GM21515 (cell line): ENCODE measurements around the gene PDE5A.

ENCODE experiments used
- ATAC-seq: cut with Tn5 transposase; IDR thresholded peaks from one replicate; pipeline ENCODE4 v1.9.1; 2021; ENCODE audit not compliant: unreplicated experiment

The PDE5A gene

DNA sequence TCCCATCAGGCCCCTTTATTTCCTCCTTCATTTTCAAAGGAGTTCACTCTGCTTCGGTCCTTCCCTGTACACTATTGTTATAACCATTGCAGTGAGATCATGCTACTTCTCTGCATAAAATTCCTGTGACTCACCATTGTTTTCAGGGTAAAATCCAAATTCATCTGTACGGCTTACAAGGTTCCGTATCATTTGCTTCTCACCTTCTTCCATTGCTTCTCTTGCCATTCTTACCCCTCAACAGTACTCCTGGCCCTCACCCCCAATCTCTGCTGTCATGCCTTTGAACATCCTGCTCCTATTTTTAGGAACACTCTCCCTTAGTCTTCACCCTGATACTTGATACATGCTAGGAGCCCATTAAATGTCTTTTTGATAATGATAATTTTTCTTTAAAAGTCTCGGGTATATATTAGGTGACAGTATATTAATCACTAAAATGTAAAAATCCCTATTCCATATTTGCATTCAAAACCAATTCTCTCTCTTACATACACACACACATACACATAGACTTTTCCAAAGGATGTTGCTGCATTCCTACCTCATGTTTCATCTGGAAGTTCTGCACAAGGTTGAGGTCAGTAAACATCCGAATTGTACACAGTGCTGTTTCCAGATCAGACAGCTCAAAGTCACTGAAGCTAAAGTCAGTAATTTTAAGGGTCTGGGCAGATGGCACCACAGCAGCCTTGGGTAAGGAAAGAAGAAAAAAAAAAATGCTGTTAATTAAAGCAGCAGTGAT lies 103.4 kb downstream of the PDE5A start:
- no peak for ATAC-seq

DNA sequence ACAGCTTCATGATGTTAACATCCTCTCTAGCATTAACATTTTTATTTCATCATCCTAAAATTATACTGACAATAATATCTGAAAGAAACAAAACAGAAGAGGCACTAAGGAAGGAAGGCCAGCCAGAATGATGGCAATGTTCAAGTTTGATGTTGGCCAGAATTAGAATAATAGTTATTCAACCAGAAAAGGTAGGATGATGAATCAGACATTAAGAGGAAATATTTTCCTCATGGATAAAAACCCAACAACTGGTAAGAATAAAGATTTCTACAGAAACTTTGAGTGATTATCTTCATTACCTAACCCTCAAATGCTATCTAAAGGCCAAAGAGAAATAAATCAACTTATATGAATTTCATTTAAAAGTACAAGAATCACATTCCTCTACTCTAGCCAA lies 105.2 kb downstream of the PDE5A start:
- ATAC-seq, result no peak

DNA sequence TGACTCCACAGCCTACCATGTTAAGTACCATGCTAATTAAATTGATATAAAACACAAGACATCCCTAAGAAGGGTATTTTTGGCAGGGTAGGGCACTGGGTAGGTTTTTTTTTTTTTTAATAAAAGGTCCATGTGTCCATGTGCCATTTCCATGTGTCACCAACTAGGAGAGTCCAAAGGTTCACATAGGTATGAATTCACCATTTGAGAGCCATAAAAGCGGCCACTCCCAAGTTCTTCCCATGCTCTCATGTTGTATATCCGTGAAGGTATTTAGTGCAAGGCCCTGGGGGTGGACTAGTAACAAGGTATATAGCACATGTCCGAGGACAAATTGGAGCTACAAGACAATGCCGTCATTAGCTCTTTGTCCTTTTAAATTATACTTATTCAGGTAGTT lies 107.3 kb downstream of the PDE5A start:
- ATAC-seq, result no peak

DNA sequence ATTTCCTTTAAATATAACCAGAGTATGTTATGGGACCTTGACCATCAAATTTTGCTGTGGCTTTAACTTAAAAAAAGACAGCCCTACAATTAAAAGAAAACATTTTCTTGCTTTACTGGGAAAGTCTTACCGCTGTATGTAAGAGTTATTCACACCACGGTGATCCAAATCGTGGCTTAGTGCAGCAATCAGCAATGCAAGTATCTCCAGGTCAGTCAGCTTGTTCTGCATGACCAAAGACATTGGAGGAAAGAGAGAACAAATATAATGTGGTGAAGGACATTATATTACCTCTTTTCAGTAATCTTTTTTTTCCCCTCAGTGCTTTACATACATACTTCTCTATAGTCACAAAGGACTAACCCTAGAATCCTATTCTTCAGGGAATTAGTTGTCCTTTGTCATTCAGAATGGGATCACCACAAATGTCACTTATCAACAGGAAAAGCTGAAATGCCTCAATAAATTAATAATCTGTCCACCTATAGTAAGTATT lies 109.6 kb downstream of the PDE5A start:
- ATAC-seq, result no peak

DNA sequence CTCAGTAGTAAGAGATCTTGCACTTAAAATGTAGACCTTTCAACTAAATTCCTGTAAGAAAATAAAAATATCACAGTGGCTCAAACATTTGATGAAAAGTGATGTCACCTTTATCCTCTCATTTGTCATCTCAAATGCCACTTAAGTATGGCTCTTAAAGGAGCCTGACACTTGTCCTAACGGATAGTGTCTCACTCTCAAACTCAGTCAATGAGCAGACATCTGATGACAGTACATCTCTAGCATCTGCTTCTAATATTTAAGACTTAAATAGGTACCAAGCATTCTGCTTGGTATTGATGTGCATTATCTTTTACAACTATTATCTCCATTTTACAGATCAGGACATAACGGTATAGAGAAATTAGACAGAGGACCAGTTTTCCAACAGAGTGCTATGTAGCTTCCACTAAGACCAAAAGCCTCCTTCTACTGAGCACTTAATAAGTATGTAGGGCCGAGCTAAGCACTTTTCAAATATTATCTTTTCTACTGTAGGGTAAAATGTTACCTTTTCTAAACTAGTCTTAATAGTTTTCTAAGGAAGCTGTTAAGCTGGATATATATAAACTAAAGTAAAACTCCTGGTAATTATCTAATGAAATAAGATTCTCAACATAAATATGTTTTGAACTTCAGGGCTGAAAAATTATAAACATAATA lies 110.2 kb downstream of the PDE5A start:
- ATAC-seq, result no peak

DNA sequence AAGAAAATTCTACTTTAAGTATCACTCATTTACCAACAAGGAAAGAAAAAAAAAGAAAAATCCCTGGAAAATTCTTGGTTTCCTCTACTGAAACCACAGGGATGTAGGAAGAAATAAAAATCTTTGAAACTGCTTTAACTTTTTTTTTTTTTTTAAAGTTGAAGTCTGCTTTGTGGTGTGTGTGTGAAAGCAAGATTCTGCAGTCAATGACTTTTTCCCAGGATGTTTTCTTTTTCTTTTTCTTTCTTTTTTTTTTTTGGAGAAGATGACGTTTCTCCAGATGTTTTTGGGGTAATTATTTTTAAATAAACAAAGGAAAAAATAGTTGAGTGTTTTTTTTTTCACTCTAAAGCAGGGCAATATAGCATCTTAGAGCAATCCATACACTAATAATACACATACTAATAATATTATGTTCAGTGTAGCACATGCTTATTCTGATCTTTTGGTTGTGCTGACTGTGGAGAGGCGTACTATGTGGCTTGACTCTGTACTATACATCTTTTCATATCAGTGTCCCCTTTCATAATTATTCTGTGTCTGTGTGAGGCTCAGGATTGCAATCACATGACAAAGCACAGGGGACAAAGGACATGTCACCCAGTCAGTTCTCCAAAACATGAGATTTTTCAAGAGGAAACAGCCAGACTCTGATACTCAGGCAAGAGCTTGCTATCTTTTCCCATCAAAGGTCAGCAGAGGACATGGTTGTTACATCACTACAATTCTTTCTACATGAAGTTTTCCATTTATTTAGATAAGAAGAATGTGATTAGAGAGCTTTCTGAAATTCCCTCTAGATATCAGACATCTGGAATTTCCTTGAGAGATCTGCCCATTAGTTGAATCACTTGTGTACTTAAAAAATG lies 111.0 kb downstream of the PDE5A start:
- no peak for ATAC-seq

DNA sequence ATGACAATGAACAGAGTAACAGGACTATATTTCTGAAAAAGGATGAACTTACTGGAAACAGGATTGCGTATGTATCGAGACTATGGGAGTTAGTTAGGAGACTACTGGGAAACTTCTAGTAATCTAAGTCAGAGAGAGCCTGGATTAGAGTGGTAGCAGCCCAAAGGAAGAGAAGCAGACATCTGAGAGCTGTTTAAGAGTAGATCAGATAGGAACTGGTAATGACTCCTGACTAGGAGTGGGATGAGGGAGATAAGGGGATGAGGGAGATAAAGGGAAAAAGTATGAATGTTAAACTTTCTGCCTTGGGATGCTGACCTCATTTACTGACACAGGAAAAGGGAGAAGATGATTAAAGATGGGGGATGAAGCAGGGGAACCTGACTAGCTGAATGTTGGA lies 116.2 kb downstream of the PDE5A start:
- ATAC-seq, result no peak

DNA sequence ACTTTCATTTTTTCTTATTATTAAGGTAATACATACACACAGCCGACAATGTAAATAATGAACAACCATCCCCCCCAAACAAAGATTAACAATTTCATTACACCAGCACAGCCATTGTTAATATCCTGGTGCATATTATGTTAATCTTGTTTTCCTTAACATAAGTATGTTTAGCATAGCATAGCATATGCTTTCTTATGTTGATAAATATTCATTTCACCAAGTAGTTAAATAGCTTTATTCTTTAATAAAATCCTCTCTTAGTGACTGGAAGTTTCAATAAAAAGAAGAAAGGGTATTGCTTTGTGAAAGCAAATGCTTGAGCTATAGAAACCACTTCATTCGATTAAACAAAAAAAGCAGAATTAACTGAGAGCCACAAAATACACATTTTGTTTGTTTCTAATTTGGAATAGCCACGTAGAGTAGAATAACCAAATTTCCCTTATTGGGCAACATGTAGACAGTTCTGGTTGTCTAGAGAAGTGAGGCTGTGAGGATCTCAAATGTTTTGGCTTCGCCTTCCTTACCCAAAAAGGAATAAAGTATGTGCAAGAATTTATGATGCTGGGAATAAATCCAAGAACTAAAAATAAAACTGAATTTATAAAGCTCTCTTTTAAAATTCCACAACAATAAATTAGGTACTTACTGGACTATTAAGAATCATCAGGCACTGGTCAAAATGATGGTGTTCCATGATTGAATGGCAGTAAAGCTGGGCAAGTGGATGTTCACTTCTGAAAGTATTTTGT lies 118.0 kb downstream of the PDE5A start:
- ATAC-seq, result no peak

DNA sequence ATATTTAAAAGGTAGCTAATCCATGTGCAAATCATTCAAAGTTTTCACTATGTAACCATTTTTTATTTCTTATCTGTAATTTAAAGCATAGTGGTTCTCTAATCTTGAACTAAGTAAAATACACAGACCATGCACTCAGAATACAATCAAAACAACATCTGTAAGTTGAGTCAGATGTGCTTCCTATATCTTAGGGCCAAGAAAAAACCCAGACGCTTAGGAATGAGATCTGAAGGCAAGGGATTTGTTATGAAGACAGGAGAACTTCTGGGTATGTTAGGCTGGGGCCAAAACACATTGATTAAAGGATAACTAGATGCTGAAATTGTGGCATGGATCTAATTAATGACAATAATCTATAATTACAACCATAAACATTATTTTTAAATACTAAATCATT lies 120.3 kb downstream of the PDE5A start:
- no peak for ATAC-seq

DNA sequence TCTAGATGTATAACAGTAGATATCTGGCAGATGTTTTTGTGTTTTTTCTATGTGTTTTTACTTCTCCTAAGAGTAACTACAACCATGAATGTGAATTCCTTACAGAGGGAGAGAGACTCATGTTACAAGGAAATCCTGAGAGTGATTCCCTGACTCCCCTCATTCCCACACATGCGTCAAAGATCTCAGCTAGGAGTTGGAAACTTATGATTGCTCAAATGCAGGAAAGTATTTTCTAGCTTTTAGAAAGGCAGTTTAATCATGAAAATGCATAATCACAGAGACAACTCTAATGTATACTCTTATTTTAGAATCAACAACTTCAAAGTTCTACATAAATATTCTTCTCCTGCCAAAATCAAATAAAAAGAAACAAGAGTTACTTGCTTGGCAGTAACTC lies 121.8 kb downstream of the PDE5A start:
- no peak for ATAC-seq

DNA sequence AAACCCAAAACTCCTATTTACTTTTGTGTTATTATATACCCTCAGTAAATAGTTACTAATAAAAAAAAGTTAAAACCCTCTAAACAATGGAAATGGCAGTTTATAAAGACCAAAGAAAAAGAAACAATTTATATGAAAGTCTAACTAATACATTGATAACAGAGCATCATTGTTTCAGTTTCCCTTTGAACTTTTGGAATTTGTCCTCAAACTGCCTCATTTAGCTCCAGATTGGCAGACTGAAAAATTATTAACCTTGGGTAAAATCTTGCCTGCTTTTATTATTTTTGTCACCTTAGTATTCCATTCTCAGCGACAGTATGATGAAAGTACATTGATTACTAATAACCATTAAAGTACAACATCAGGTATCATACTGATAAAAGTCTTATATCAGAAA lies 124.0 kb downstream of the PDE5A start:
- no peak for ATAC-seq

DNA sequence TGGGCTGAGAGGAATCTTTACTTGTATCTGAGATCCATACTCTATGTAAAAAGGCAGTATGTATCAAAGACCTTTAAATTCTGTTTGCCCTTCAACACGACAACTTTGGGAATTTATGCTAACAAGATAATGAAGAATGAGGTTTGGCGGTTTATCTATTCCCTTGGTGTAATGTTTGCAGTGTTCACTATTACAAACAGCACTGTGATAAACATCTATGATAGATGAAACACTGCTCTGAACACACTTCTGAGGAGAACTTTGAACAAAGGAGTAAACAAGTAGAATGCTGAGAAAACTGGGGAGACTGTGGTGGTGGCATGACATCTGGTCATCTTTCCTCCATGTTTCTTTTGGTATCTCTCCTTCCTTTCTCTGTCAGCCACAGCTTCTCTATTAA lies 126.9 kb downstream of the PDE5A start:
- ATAC-seq, result no peak

DNA sequence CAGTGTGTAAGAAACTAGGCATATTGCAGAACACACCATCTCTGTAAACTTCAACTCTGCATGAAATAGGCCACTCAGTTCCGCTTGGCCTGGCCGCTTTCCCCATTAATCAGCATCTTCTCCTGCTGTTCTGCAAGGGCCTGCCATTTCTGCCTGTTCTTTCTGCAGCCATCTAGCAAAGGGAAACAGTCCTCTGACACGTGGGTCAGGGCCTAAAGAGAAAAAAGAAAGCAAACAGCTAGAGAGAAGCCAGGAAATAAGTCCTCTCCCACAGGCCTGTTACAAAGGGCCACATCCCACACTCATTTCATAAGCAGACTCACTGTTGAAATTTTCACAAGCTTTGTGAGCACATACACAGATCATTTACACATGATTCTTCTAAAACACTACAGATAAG lies 130.1 kb downstream of the PDE5A start:
- ATAC-seq, result no peak

DNA sequence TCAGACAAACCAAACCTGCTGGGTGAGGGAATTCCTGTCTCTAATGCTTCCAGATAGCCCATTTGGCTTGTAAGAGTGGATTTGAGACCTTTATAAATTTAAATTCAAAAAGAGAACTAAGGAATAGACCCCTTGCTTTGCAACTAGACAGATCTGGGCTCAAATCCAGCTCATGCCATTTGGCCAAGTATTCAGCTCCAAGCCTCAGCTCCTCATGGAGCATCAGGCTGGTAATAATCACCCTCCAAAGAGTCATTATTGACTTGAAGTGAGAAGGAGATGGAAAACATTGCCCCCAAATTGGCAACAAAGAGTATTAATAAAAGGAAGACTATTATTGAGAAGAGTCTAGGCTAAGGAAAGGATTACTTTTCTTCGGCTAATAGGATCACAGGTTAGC lies 134.7 kb downstream of the PDE5A start:
- no peak for ATAC-seq

DNA sequence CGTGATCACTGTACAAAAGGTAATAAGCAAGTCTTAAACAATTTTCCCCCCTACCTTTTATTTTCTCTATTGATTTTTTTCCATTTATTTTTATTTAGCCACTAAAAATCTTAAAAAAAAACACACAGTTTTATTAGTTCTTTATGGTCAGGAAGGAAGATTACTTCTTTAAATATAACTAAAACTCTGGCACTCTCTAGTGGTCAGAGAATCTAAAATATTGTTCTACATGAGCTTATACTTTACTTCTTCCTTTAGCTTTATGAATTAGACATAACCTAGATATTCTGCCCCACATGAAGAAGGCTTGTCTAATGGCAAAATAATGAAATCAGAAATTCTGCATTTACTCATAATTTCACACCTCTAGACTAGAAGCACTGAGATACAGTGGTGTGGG lies 135.2 kb downstream of the PDE5A start:
- no peak for ATAC-seq

DNA sequence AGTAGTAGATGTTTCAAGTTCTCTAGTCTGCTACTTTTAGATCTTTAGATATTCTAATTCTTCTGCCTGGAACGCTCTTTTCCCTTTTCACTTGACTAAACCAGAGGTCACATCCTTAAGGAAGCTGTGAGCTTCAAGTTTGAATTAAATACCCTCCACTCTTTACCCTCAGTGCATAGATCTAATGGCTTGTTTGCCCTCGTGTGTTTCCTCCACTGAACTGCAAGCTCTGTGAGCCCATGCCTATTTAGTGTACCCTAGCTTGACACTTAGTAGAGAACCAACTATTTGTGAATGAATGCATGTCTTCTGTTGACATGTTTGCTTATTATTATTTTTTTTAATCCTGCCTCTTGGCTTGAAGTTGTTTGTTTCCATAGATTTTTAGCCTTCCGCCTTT lies 138.3 kb downstream of the PDE5A start:
- ATAC-seq, result no peak

DNA sequence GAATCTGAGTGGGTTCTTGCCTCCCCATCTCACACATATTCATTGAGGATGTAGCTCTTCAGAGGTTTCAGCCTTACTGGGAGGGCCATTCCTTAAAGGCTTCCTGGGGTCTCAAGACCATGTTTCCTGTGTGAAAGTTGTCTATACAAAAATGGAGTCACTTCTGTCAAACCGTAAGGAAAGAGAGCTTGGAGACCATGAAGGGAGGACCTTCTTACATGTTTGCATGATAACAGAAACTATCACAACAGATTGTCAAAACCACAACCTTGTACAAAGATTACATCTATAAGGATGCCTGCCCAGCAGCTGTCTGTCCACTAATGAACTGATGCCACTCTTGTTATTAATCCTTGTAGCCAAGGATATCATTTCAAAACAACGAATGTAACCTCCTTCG lies 139.3 kb downstream of the PDE5A start:
- no peak for ATAC-seq

DNA sequence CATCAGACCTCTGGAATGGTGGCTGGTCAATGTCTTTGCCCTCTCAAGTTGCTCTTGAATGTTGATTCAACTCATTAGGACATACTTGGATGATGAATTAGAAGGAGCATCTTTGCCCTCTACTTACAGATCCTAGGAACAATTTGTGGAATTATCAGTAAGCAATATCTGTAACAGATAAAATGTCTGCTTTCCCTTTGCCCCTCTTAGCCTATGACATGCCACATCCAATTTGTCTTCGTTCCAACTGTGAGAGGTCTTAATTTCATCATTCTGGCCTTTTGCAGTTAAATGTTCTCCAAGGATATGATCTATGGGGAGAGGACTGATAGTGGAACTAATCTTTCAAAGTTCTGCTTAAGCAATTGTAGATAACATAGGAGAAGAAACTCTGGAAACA lies 148.3 kb downstream of the PDE5A start:
- ATAC-seq, result no peak

DNA sequence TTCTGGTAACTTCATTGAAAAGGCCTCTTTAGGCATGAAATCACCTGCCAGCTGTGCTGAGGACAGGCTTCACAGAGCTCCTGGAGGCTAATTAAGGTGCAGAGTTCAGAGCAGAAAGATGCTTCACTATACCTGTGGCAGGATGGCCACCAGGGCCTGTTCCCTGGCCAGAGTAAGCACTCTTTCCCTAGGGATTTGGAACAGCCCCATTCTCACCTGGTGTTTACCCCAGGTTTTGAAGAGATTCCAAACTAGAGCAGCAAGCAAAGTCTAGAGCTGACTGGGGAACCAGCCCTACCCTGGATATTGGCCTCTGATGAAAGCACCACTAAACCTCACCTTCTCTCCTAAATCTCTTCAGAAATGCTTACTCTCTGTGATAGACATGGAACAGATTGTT lies 148.8 kb downstream of the PDE5A start:
- no peak for ATAC-seq

DNA sequence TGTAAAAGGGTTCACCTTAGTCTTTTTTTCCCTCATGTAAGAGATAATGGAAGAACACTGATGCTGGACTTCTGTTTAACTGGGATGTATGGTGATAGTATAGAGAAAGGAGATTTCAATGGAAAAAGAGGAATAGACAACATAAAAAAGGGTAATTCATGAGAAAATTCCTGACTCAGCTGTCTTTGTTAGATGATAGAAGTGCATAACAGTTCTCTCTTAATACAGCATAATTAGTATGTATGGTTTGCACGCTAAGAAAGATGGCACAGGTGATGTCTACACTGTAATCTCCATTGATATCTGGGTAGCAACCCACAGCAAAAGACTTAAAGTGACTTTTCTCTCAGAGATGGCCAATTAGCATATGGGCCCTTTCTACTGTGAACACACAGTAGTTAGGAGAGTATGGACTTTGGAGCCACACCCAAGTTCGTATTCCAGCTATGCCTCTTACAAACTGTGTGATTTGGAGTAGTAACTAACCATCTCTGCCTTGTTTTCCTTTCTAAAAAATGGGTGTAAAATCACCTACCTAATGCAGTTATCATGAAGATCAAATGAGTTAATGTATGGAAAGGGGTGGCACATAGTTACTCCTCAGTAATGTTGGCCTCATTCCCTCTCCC lies 149.3 kb downstream of the PDE5A start:
- ATAC-seq, result no peak
